Measurements from ENCODE around the gene PRDM16. TPM values are rescaled to one million over a fixed set of nuclear protein-coding genes. Genes with fewer than 3 reads are reported as not detected.

The PRDM16 gene
- polyA plus RNA-seq, 1 donor (not counting 4 experiments of a cell fraction or from before 2014, with no cell fraction given): 0.05 TPM

DNA sequence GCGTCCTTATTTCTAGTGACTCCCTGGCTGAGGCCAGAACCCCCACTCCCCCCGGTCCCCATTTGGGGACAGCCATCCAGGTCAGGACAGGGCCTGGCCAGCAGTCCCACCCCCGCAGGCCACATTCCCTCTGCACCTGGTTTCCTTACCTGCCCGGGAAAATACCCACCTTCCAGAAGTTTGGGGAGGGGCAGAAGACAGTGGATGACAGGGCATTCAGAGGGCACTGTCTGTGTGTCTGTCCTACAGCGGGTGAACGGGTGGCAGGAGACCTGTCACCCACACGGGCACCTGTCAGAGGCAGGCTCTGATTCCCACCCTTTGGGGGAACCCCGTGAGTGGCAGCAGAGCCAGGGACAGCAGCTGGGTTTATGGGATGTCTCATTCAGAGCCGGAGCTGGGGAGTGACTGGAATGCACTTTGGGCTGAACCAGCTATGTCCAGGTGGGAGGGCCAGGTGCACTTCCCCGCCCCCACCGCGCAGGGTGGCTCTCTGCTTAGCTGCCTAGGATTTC, 387.5 kb downstream of the PRDM16 start:
- no peak for DNase-seq (ENCODE audit: low read depth, low spot score)
- no peaks in the 10 kb centered on the region for H3K79me2 ChIP-seq (ENCODE audit: control insufficient read depth, insufficient read depth, low read length)
- no peaks in the 10 kb centered on the region for H4K20me1 ChIP-seq (ENCODE audit: control insufficient read depth, extremely low read depth, insufficient read depth, low read length)
- no peak for TF ChIP-seq EZH2 (IDR thresholded peaks at IDR 0.05; ENCODE audit: low read length)
- TF ChIP-seq, protein P1, sequence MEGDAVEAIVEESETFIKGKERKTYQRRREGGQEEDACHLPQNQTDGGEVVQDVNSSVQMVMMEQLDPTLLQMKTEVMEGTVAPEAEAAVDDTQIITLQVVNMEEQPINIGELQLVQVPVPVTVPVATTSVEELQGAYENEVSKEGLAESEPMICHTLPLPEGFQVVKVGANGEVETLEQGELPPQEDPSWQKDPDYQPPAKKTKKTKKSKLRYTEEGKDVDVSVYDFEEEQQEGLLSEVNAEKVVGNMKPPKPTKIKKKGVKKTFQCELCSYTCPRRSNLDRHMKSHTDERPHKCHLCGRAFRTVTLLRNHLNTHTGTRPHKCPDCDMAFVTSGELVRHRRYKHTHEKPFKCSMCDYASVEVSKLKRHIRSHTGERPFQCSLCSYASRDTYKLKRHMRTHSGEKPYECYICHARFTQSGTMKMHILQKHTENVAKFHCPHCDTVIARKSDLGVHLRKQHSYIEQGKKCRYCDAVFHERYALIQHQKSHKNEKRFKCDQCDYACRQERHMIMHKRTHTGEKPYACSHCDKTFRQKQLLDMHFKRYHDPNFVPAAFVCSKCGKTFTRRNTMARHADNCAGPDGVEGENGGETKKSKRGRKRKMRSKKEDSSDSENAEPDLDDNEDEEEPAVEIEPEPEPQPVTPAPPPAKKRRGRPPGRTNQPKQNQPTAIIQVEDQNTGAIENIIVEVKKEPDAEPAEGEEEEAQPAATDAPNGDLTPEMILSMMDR (optimal IDR thresholded peaks at IDR 0.05 in 1 of 3, IDR thresholded peaks at IDR 0.05 in 1 of 3, conservative IDR thresholded peaks at IDR 0.05 in 1 of 3; ENCODE audit: extremely low read depth in 1 of 3, insufficient read depth in 2 of 3, low read length in 3 of 3): no peak
- no peak overlapping the region for H3K27ac ChIP-seq (ENCODE audit: control insufficient read depth, insufficient read depth, low read length)
- dilution Hi-C loops (cut with MboI; ENCODE audit: extremely low pct_ligation_motif_present, low sequenced_read_pairs): no loop called here
- no peak for FAIRE-seq
- H2AFZ ChIP-seq (ENCODE audit: control insufficient read depth, low read length): no peak overlapping the region
- peaks cover 38% of the 10 kb centered on the region for H3K4me1 ChIP-seq (ENCODE audit: control insufficient read depth, extremely low read depth, insufficient read depth, low read length)
- no peaks in the 10 kb centered on the region for H3K27me3 ChIP-seq (ENCODE audit: control insufficient read depth, extremely low read depth, insufficient read depth, low read length)
- H3K9me1 ChIP-seq (ENCODE audit: control insufficient read depth, extremely low read depth, insufficient read depth, low read length): no peaks in the 10 kb centered on the region
- no peaks in the 10 kb centered on the region for H3K9me3 ChIP-seq (ENCODE audit: control insufficient read depth, low read depth, low read length)
- H3K36me3 ChIP-seq (ENCODE audit: control insufficient read depth in 2 of 2, extremely low read depth in 1 of 2, insufficient read depth in 2 of 2, low read length in 2 of 2): no peaks in the 10 kb centered on the region
- no peak overlapping the region for H3K9ac ChIP-seq (ENCODE audit: control insufficient read depth, extremely low read depth, insufficient read depth, low read length)
- no peak overlapping the region for H3K4me2 ChIP-seq (ENCODE audit: control insufficient read depth, extremely low read depth, insufficient read depth, low read depth, low read length)
- no peak overlapping the region for H3K4me3 ChIP-seq (ENCODE audit: control insufficient read depth in 2 of 3, extremely low read depth in 1 of 3, insufficient read depth in 2 of 3, low read depth in 1 of 3, low read length in 3 of 3)

DNA sequence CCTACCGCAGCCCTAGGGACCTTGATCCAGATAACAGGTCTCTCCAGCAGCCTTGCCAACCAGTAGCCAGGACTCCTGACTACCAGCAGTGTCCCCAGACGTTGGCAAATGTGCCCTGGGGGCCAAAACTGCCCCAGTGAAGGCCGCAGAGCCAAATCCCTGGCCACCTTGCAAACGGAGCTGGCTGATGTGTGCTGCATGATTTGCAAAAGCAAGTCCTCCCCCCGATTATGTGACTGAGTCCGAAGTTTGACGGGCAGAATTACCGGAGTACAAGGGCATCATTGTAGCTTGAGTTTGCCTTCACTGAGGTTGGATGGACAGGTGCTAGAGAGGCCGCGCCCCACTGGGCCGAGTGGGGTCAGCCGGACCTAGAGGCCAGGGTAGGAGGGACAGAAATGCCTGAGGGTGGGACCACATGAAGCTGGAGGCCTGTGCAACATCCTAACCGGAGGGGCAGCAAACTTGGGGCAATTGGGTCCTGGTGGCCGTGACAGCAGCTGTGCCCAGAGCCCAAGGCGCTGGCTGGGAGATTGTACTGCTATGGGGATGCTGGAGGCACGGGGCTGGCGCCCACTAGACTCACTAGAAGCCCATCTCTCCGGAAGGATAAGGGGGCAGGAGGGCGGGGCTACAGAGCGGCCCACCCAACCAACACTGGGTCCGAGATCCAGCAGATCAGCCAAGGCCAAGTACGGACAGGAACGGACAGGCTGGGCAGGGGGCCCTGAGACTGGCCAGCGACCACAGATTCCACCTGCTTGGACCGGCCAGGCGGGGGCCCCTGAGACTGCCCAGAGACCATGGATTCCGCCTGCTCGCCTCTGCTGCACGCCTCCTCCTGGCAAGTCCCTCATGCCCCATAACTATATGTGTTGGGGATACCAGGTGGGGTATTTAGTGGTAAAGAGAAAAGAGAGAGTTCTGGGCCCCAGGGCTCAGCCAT, 388.2 kb downstream of the PRDM16 start:
- Histone ChIP-seq H3K4me2 (ENCODE audit: control insufficient read depth, extremely low read depth, insufficient read depth, low read depth, low read length) (no peak overlapping the region), H3K27me3 (ENCODE audit: control insufficient read depth, extremely low read depth, insufficient read depth, low read length) (no peaks in the 10 kb centered on the region), H3K27ac (ENCODE audit: control insufficient read depth, insufficient read depth, low read length) (no peak overlapping the region), H3K9me3 (ENCODE audit: control insufficient read depth, low read depth, low read length) (no peaks in the 10 kb centered on the region), H3K79me2 (ENCODE audit: control insufficient read depth, insufficient read depth, low read length) (no peaks in the 10 kb centered on the region), H3K4me1 (ENCODE audit: control insufficient read depth, extremely low read depth, insufficient read depth, low read length) (peaks cover 38% of the 10 kb centered on the region), H4K20me1 (ENCODE audit: control insufficient read depth, extremely low read depth, insufficient read depth, low read length) (no peaks in the 10 kb centered on the region), H3K9me1 (ENCODE audit: control insufficient read depth, extremely low read depth, insufficient read depth, low read length) (no peaks in the 10 kb centered on the region), H3K36me3 (ENCODE audit: control insufficient read depth in 2 of 2, extremely low read depth in 1 of 2, insufficient read depth in 2 of 2, low read length in 2 of 2) (no peaks in the 10 kb centered on the region), H2AFZ (ENCODE audit: control insufficient read depth, low read length) (no peak overlapping the region), H3K9ac (ENCODE audit: control insufficient read depth, extremely low read depth, insufficient read depth, low read length) (no peak overlapping the region), H3K4me3 (ENCODE audit: control insufficient read depth in 2 of 3, extremely low read depth in 1 of 3, insufficient read depth in 2 of 3, low read depth in 1 of 3, low read length in 3 of 3) (no peak overlapping the region)
- no peak for FAIRE-seq
- DNase-seq (ENCODE audit: low read depth, low spot score): no peak
- TF ChIP-seq, protein P1 (optimal IDR thresholded peaks at IDR 0.05 in 1 of 3, IDR thresholded peaks at IDR 0.05 in 1 of 3, conservative IDR thresholded peaks at IDR 0.05 in 1 of 3; ENCODE audit: extremely low read depth in 1 of 3, insufficient read depth in 2 of 3, low read length in 3 of 3): no peak
- no peak for TF ChIP-seq EZH2 (IDR thresholded peaks at IDR 0.05; ENCODE audit: low read length)
- dilution Hi-C loops (cut with MboI; ENCODE audit: extremely low pct_ligation_motif_present, low sequenced_read_pairs): no loop called here
